Neuronal stem cell (in vitro differentiated cells): Measurements from ENCODE around the gene DSTYK.

Experiments
- DNase-seq: peaks from one replicate; pipeline ENCODE4 v3.0.0-alpha.2; 2013; ENCODE audit warnings: low spot score
- H2AFZ ChIP-seq: one replicate; pipeline ENCODE4 v1.6.1; 2013; ENCODE audit warnings: mild to moderate bottlenecking, low read length, inconsistent platforms
- H2AK5ac ChIP-seq: 2 replicates; pipeline ENCODE4 v1.6.1; 2013; ENCODE audit warnings: low read depth, mild to moderate bottlenecking, inconsistent platforms, low read length, moderate library complexity, mixed read lengths
- H2BK120ac ChIP-seq: 2 replicates; pipeline ENCODE4 v1.6.1; 2013; ENCODE audit warnings: low read depth, mild to moderate bottlenecking, inconsistent platforms, low read length, moderate library complexity, mixed read lengths
- H2BK12ac ChIP-seq: one replicate; pipeline ENCODE4 v1.6.1; 2013; ENCODE audit warnings: low read length, inconsistent platforms
- H2BK15ac ChIP-seq: 2 replicates; pipeline ENCODE4 v1.6.1; 2013; ENCODE audit warnings: mild to moderate bottlenecking, low read length, inconsistent platforms, mixed read lengths
- H2BK5ac ChIP-seq: one replicate; pipeline ENCODE4 v1.6.1; 2013; ENCODE audit warnings: inconsistent platforms, mild to moderate bottlenecking, low read length, moderate library complexity
- H3K14ac ChIP-seq: one replicate; pipeline ENCODE4 v1.6.1; 2013; ENCODE audit warnings: low read length, inconsistent platforms
- H3K18ac ChIP-seq: 2 replicates; pipeline ENCODE4 v1.6.1; 2013; ENCODE audit warnings: low read length, inconsistent platforms
- H3K23ac ChIP-seq: 2 replicates; pipeline ENCODE4 v1.6.1; 2013; ENCODE audit warnings: low read depth, mild to moderate bottlenecking, mixed read lengths, low read length, inconsistent platforms; ENCODE audit not compliant: poor library complexity
- H3K27ac ChIP-seq: replicated peaks from 3 replicates; pipeline ENCODE4 v1.5.1; 2013; ENCODE audit warnings: low read length, inconsistent platforms
- H3K27me3 ChIP-seq, 3 experiments: 2 replicates each; pipeline ENCODE4 v1.6.1; 2013; ENCODE audit warnings: low read length in 3 of 3, mild to moderate bottlenecking in 2 of 3, inconsistent platforms in 1 of 3, low read depth in 1 of 3, mixed read lengths in 1 of 3, moderate library complexity in 1 of 3; ENCODE audit not compliant: control insufficient read depth in 3 of 3, insufficient read depth in 3 of 3
- H3K36me3 ChIP-seq, 2 donors: replicated peaks in 1 of 2; 2 replicates each; pipeline ENCODE4 v1.6.1; 2013; ENCODE audit warnings: low read length in 2 of 2; ENCODE audit not compliant: control insufficient read depth in 2 of 2, insufficient read depth in 2 of 2
- H3K4ac ChIP-seq: 2 replicates; pipeline ENCODE4 v1.6.1; 2013; ENCODE audit warnings: inconsistent platforms, mild to moderate bottlenecking, low read length, moderate library complexity
- H3K4me1 ChIP-seq, 2 donors: 1 replicate in 1 of 2; 2 replicates in 1 of 2; pipeline ENCODE4 v1.6.1; 2013; ENCODE audit warnings: low read length in 2 of 2, low read depth in 1 of 2; ENCODE audit not compliant: control insufficient read depth in 2 of 2, insufficient read depth in 1 of 2
- H3K4me2 ChIP-seq: one replicate; pipeline ENCODE4 v1.6.1; 2013; ENCODE audit warnings: mild to moderate bottlenecking, low read length, inconsistent platforms; ENCODE audit not compliant: insufficient read depth, poor library complexity, severe bottlenecking
- H3K4me3 ChIP-seq, 2 donors: 2 replicates each; pipeline ENCODE4 v1.5.1; 2013; ENCODE audit warnings: low read length in 2 of 2, mild to moderate bottlenecking in 2 of 2, inconsistent platforms in 1 of 2, moderate library complexity in 1 of 2
- H3K79me1 ChIP-seq: one replicate; pipeline ENCODE4 v1.6.1; 2013; ENCODE audit warnings: low read depth, mild to moderate bottlenecking, inconsistent platforms, low read length, moderate library complexity
- H3K9ac ChIP-seq: one replicate; pipeline ENCODE4 v1.6.1; 2013; ENCODE audit warnings: mild to moderate bottlenecking, low read depth, low read length, inconsistent platforms; ENCODE audit not compliant: poor library complexity
- H3K9me3 ChIP-seq, 2 donors: replicated peaks in 1 of 2; 2 replicates each; pipeline versions ENCODE3 to v1.6.1; 2013; ENCODE audit warnings: low read length in 2 of 2, mild to moderate bottlenecking in 2 of 2, inconsistent platforms in 1 of 2, low read depth in 1 of 2, mixed read lengths in 1 of 2, moderate library complexity in 1 of 2; ENCODE audit not compliant: control insufficient read depth in 2 of 2, insufficient read depth in 1 of 2
- H4K8ac ChIP-seq: one replicate; pipeline ENCODE4 v1.6.1; 2013; ENCODE audit warnings: low read depth, mild to moderate bottlenecking, inconsistent platforms, low read length, moderate library complexity
- H4K91ac ChIP-seq: one replicate; pipeline ENCODE4 v1.6.1; 2013; ENCODE audit warnings: low read length, low read depth, mild to moderate bottlenecking, inconsistent platforms; ENCODE audit not compliant: poor library complexity
- WGBS, 2 donors: extraction: QIAGEN DNeasy Blood & Tissue Kit; methylation state at CpG; one replicate each; pipeline ENCODE4 v1.1.7; 2013; ENCODE audit warnings: missing lambda C conversion rate in 2 of 2, mixed read lengths in 1 of 2; ENCODE audit not compliant: insufficient read length in 2 of 2, insufficient replicate concordance in 1 of 2; ENCODE audit errors: extremely low coverage in 2 of 2; 5-methylcytosine and 5-hydroxymethylcytosine counted together

Gene DSTYK

GRCh38 chr1:205144046-205144720, 67.3 kb downstream of the DSTYK start:
- Histone ChIP-seq H3K4me3 (no peak overlapping the region), H3K14ac (no peak overlapping the region), H3K27ac (no peak overlapping the region), H4K91ac (no peak overlapping the region), H3K36me3 (peaks cover 3 to 24% of the 10 kb centered on the region in 2 donors), H3K9me3 (no peaks in the 10 kb centered on the region), H2AK5ac (no peak overlapping the region), H2BK5ac (no peak overlapping the region), H3K79me1 (no peaks in the 10 kb centered on the region), H3K9ac (no peak overlapping the region), H2AFZ (no peak overlapping the region), H3K4ac (no peak overlapping the region), H4K8ac (no peak overlapping the region), H2BK12ac (no peak overlapping the region), H2BK15ac (no peak overlapping the region), H3K23ac (no peak overlapping the region), H3K4me2 (no peak overlapping the region), H3K4me1 (peaks cover 0 to 7% of the 10 kb centered on the region in 2 donors), H3K18ac (no peak overlapping the region), H3K27me3 (no peaks in the 10 kb centered on the region), H2BK120ac (no peak overlapping the region)
- WGBS, 2 donors, result no CpG with 5 or more reads among the region's 1 CpG
- no peak for DNase-seq

DNA sequence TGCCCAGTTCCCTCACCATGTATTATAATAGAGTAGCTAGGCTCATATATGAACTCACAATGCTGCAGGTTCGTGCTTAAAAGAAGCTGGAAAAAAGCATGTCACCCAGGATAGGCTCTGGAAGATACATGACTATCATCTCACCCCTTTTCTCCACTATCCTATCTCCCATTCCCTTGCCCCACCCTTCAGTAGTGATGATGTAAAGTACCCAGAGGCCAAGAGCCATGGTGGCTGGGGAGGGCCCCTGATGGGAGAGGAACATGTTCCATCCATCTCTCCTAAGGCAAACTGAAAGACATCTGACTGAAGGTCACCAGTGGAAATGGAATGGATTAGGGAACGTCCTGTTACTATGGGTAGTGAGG, 69.4 kb downstream of the DSTYK start:
- H3K27me3 ChIP-seq, result no peaks in the 10 kb centered on the region
- peaks cover 0 to 4% of the 10 kb centered on the region in 2 donors for H3K4me1 ChIP-seq
- H3K9ac ChIP-seq, result peak overlapping the region; percentile 74
- H4K91ac ChIP-seq, result no peak overlapping the region
- H2BK12ac ChIP-seq, result no peak overlapping the region
- no peak for DNase-seq
- H2BK5ac ChIP-seq, result no peak overlapping the region
- no peak overlapping the region for H2BK120ac ChIP-seq
- WGBS, 2 donors, result no CpG with 5 or more reads among the region's 2 CpGs
- H2AFZ ChIP-seq, result no peak overlapping the region
- no peaks in the 10 kb centered on the region for H3K9me3 ChIP-seq
- no peak overlapping the region for H3K4ac ChIP-seq
- H3K27ac ChIP-seq, result no peak overlapping the region
- H3K14ac ChIP-seq, result no peak overlapping the region
- no peak overlapping the region for H3K4me2 ChIP-seq
- H3K4me3 ChIP-seq, result no peak overlapping the region
- H3K36me3 ChIP-seq, result peaks cover under 1 to 6% of the 10 kb centered on the region in 2 donors
- H3K23ac ChIP-seq, result no peak overlapping the region
- H2BK15ac ChIP-seq, result no peak overlapping the region
- H4K8ac ChIP-seq, result no peak overlapping the region
- no peak overlapping the region for H2AK5ac ChIP-seq
- H3K79me1 ChIP-seq, result no peaks in the 10 kb centered on the region
- no peak overlapping the region for H3K18ac ChIP-seq

DNA sequence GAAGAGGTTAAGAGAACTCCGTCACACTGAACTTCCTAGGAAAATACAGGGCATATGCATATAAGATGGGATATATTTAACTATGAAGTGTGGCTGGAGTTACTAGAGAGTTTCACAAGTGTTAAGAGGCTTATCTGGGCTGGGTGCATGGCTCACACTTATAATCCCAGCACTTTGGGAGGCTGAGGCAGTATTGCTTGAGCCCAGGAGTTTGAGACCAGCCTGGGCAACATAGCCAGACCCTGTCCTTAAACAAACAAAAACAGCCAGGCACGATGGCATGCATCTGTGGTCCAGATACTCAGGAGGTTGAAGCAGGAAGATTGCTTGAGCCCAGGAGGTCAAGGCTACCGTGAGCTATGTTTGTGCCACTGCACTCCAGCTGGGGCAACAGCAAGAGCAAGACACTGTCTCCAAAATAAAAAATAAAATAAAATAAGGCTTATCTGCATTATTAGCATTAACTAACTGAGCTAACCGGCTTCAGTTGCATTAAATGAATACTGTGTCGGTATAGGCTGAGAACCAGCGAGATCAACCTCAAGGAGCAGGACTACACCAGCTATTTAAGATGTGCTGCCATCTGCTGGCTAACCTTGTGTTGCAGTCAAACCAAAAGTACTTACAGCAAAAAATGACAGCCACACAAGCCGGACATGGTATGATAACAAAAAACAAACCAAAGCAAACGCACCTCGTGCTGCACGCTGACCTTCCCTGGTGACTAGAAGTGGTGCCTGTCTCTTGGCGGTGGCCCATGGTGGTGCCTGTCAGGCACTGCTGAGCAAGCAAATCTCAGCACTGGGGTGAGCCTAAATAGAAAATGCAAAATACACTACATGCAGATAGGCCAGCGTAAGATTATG, 70.0 kb downstream of the DSTYK start:
- H3K36me3 ChIP-seq, result peaks cover 0 to 2% of the 10 kb centered on the region in 2 donors
- no peak overlapping the region for H3K27ac ChIP-seq

GRCh38 chr1:205140113-205140512, 71.4 kb downstream of the DSTYK start:
- H3K9ac ChIP-seq, result no peak overlapping the region
- H3K27ac ChIP-seq, result no peak overlapping the region
- H3K4me2 ChIP-seq, result no peak overlapping the region
- H3K23ac ChIP-seq, result no peak overlapping the region
- no peaks in the 10 kb centered on the region for H3K9me3 ChIP-seq
- H2BK15ac ChIP-seq, result no peak overlapping the region
- no peak overlapping the region for H4K91ac ChIP-seq
- H2BK120ac ChIP-seq, result no peak overlapping the region
- H3K14ac ChIP-seq, result no peak overlapping the region
- no CpG with 5 or more reads among the region's 4 CpGs for WGBS, 2 donors
- no peak for DNase-seq
- no peaks in the 10 kb centered on the region for H3K27me3 ChIP-seq
- H3K36me3 ChIP-seq, result no peaks in the 10 kb centered on the region
- no peak overlapping the region for H3K18ac ChIP-seq
- no peak overlapping the region for H2AK5ac ChIP-seq
- H4K8ac ChIP-seq, result no peak overlapping the region
- H2BK12ac ChIP-seq, result no peak overlapping the region
- H2AFZ ChIP-seq, result no peak overlapping the region
- H3K4ac ChIP-seq, result no peak overlapping the region
- no peaks in the 10 kb centered on the region for H3K79me1 ChIP-seq
- peaks cover 0 to 4% of the 10 kb centered on the region in 2 donors for H3K4me1 ChIP-seq
- no peak overlapping the region for H3K4me3 ChIP-seq
- H2BK5ac ChIP-seq, result no peak overlapping the region

More for the DNA sequence above, 70.0 kb downstream of the DSTYK start:
- H2AFZ ChIP-seq, result no peak overlapping the region
- H3K4ac ChIP-seq, result no peak overlapping the region
- no peak overlapping the region for H3K23ac ChIP-seq
- H2BK15ac ChIP-seq, result no peak overlapping the region
- peaks cover 0 to 4% of the 10 kb centered on the region in 2 donors for H3K4me1 ChIP-seq
- H2AK5ac ChIP-seq, result no peak overlapping the region
- H3K9me3 ChIP-seq, result no peaks in the 10 kb centered on the region
- H3K18ac ChIP-seq, result no peak overlapping the region
- no peaks in the 10 kb centered on the region for H3K27me3 ChIP-seq
- no peak overlapping the region for H3K14ac ChIP-seq
- no peak overlapping the region for H3K4me3 ChIP-seq
- no peak overlapping the region for H4K91ac ChIP-seq
- H3K4me2 ChIP-seq, result no peak overlapping the region
- H2BK12ac ChIP-seq, result no peak overlapping the region
- peak overlapping the region; percentile 74 for H3K9ac ChIP-seq
- no CpG with 5 or more reads among the region's 12 CpGs for WGBS, 2 donors
- peak; percentile 69 for DNase-seq
- H3K79me1 ChIP-seq, result no peaks in the 10 kb centered on the region
- no peak overlapping the region for H2BK5ac ChIP-seq
- H4K8ac ChIP-seq, result no peak overlapping the region
- no peak overlapping the region for H2BK120ac ChIP-seq
